GM23248 (cell line): ENCODE data around the gene MST1. TPM values are rescaled to one million over a fixed set of nuclear protein-coding genes. Genes with fewer than 3 reads are reported as not detected.

Source experiments
- DNase-seq: peaks from one replicate; pipeline ENCODE4 v3.0.0-alpha.2; 2015
- H2AFZ ChIP-seq: fragments of 200-600 bp; sonication (generic); 2 replicates; pipeline ENCODE4 v1.6.1; 2016; ENCODE audit warnings: antibody characterized with exemption
- H3F3A ChIP-seq: fragments of 200-600 bp; sonication (generic); 2 replicates; pipeline ENCODE4 v1.6.1; 2016; ENCODE audit warnings: mild to moderate bottlenecking, antibody characterized with exemption, mixed run types; ENCODE audit not compliant: insufficient read depth
- H3K27ac ChIP-seq: fragments of 200-600 bp; sonication (generic); 2 replicates; pipeline ENCODE4 v1.5.1; 2016; ENCODE audit warnings: mild to moderate bottlenecking
- H3K27me3 ChIP-seq: fragments of 200-600 bp; sonication (generic); replicated peaks from 2 replicates; pipeline ENCODE4 v1.6.1; 2016; ENCODE audit warnings: mild to moderate bottlenecking; ENCODE audit not compliant: insufficient read depth
- H3K36me3 ChIP-seq: fragments of 200-600 bp; sonication (generic); 2 replicates; pipeline ENCODE4 v1.6.1; 2016; ENCODE audit warnings: low read depth, mild to moderate bottlenecking
- H3K4me1 ChIP-seq: fragments of 200-600 bp; sonication (generic); 2 replicates; pipeline ENCODE4 v1.6.1; 2016; ENCODE audit warnings: mild to moderate bottlenecking; ENCODE audit not compliant: insufficient read depth
- H3K4me2 ChIP-seq: fragments of 200-600 bp; sonication (generic); one replicate; pipeline ENCODE4 v1.6.1; 2016; ENCODE audit warnings: mild to moderate bottlenecking; ENCODE audit not compliant: unreplicated experiment
- H3K4me3 ChIP-seq: fragments of 200-600 bp; sonication (generic); 2 replicates; pipeline ENCODE4 v1.5.1; 2016; ENCODE audit warnings: mild to moderate bottlenecking
- H3K79me2 ChIP-seq: fragments of 200-600 bp; sonication (generic); 2 replicates; pipeline ENCODE4 v1.6.1; 2016; ENCODE audit warnings: mild to moderate bottlenecking; ENCODE audit not compliant: insufficient read depth
- H3K9ac ChIP-seq: fragments of 200-600 bp; sonication (generic); 2 replicates; pipeline ENCODE4 v1.6.1; 2016; ENCODE audit warnings: mild to moderate bottlenecking
- H3K9me2 ChIP-seq: fragments of 200-600 bp; sonication (generic); 2 replicates; pipeline ENCODE4 v1.6.1; 2016; ENCODE audit warnings: mixed run types, mild to moderate bottlenecking, moderate library complexity; ENCODE audit not compliant: insufficient read depth
- H3K9me3 ChIP-seq: fragments of 200-600 bp; sonication (generic); one replicate; pipeline ENCODE4 v1.6.1; 2017; ENCODE audit warnings: low read depth
- H4K20me1 ChIP-seq: fragments of 200-600 bp; sonication (generic); 2 replicates; pipeline ENCODE4 v1.6.0; 2016; ENCODE audit not compliant: insufficient read depth
- EZH2 ChIP-seq: fragments of 200-600 bp; sonication (generic); IDR thresholded peaks from 2 replicates; pipeline ENCODE4 v1.6.1; 2018; ENCODE audit warnings: antibody characterized with exemption, mild to moderate bottlenecking; ENCODE audit not compliant: insufficient read depth, poor library complexity, severe bottlenecking
- EZH2phosphoT487 ChIP-seq: fragments of 200-600 bp; sonication (generic); IDR thresholded peaks from 2 replicates; pipeline ENCODE4 v1.6.1; 2018; ENCODE audit warnings: antibody characterized with exemption, moderate library complexity, mild to moderate bottlenecking, low read depth; ENCODE audit not compliant: insufficient read depth
- WGBS, 2 experiments: methylation state at CpG; one replicate each; pipeline ENCODE4 v1.1.6; 2015 to 2017; ENCODE audit warnings: low lambda C conversion rate in 2 of 2, low coverage in 1 of 2; ENCODE audit errors: missing lambda C conversion rate in 2 of 2; 5-methylcytosine and 5-hydroxymethylcytosine counted together
- in situ Hi-C: fragments of 300-500 bp; cut with MboI; formaldehyde crosslinking; loops from 2 replicates; pipeline ENCODE4 v1.15.0; 2020
- polyA plus RNA-seq: library from polyadenylated mRNA; unstranded; fragments of >200 nt; fragmentation: Nextera tagmentation; extraction: Ambion mirVana; gene quantifications from 2 replicates; pipeline ENCODE4 v1.2.1, GENCODE V29; 2016
- total RNA-seq: library from RNA; depleted of rRNA; stranded (reverse); fragments of >200 nt; shearing (Covaris generic); gene quantifications from 2 replicates; pipeline ENCODE4 v1.2.3, GENCODE V29; 2014; rRNA removed

The MST1 gene
- total RNA-seq (6.3 and 6.4 TPM in 2 replicates), polyA plus RNA-seq (2.5 and 3.0 TPM in 2 replicates)

DNA sequence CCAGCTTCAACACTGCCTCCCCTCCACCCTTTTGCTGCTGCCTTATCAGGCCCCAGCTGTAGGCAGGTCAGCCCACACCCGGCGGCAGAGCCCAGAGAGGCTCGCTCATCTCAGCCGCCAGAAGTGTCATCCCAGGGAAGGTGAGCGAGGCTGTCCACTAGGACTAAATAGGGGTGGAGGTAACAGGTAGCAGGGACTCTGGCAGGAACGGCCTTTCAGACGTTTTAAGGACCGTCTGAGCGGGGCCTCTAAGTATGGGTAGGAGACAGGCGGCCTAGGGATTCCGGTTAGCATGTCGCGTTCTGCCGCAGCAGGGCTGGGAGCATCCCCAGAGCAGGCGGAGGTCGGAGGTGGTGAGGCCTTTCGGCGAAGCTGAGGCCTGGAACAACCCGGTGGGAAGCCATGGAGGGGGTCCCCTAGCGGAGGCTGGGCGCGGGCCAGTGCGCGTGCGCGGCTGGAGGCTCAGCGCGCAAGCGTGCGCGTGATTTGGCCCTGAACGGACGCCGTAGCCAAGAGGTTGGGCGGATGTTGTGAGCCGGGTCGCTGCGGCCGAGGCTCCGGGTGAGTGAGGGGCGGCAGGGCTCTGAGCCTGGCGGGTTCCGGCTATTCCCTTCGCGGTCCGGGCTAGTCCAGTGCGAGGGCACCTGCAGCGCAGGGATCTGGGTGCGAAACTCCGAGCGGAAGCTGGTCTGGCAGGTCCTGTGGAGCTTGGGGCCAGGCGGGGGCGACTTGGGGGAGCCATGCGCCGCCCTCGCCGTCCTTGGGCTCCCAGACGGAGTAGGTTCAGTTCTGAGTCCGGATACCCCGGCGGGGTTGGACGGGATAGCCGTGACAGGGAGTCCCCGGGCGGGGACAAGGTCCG is at the start of gene MST1, which contains the start of gene RNF123:
MST1 (minus strand) TSS at position 429 of the 862 bp plus-strand sequence. CDS start 783 bp downstream, outside the sequence.
RNF123 (plus strand) TSS at position 512 of the 862 bp plus-strand sequence. CDS start 1,609 bp downstream, outside the sequence.
- peak within 1 kb of the TSS; percentile 96 for H2AFZ ChIP-seq
- no peaks in the 10 kb centered on the region; the same call in 1 of the 2 replicates for H4K20me1 ChIP-seq
- H3F3A ChIP-seq = no peaks in the 10 kb centered on the region
- in situ Hi-C loops = no loop called here
- H3K9me2 ChIP-seq = no peaks in the 10 kb centered on the region
- H3K4me3 ChIP-seq = peak within 1 kb of the TSS; percentile 93
- H3K79me2 ChIP-seq = peaks cover 47% of the 10 kb centered on the region
- peak within 1 kb of the TSS; percentile 88 for H3K9ac ChIP-seq
- WGBS, 2 experiments = 3 to 4% methylated on average over 42 to 66 of the region's 66 CpGs
- H3K36me3 ChIP-seq = no peaks in the 10 kb centered on the region
- no peak for TF ChIP-seq EZH2
- no peak for TF ChIP-seq EZH2phosphoT487
- H3K27me3 ChIP-seq = no peaks in the 10 kb centered on the region
- no peaks in the 10 kb centered on the region for H3K9me3 ChIP-seq
- H3K27ac ChIP-seq = peak within 1 kb of the TSS; percentile 30
- DNase-seq = peak; percentile 89
- peak within 1 kb of the TSS; percentile 98 for H3K4me2 ChIP-seq
- peaks cover 11% of the 10 kb centered on the region; the same call in 1 of the 2 replicates for H3K4me1 ChIP-seq

DNA sequence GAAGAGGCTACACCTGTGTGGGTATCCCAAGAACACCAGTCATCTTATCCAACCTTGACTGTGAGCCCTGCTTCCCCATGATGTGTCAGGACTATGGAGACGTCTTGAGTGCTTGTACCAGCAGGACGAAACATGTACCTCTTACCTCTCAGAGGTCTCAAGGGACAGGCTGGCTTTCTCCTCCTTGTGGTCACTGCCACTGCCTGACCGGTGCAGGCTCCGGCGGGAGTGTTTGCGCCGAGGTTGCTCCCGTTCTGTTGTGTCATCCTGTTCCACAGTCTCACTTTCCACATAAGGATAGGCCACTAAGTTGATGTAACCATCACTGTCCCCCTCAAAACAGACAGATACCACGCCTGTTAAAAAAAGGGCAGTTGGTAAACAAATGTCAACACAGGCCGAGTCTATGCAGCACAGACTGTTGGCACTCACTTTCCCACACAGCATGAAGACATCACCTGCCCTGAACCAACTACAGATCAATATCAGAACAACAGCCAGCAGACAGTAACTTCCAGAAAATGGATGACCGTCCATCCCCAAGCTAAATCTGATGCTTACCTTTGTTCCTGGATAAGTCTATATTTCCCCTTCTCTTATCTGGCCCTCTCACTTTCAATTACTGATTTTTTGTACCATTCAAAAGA is 48.9 kb upstream of the MST1 start:
- Histone ChIP-seq H3K79me2 (peaks cover 90% of the 10 kb centered on the region), H3K4me3 (no peak overlapping the region), H3K9me2 (no peaks in the 10 kb centered on the region), H3K9me3 (no peaks in the 10 kb centered on the region), H2AFZ (no peak overlapping the region), H3F3A (peaks cover 7% of the 10 kb centered on the region; the same call in 1 of the 2 replicates), H3K27ac (no peak overlapping the region), H3K36me3 (peaks cover 22% of the 10 kb centered on the region; the same call in 1 of the 2 replicates), H3K27me3 (no peaks in the 10 kb centered on the region), H3K4me2 (no peak overlapping the region), H4K20me1 (0 out of 2 replicates have a peak, but pooled peaks cover 4% of the 10 kb centered on the region), H3K9ac (no peak overlapping the region), H3K4me1 (no peaks in the 10 kb centered on the region)
- 97 to 98% methylated on average over 11 of the region's 11 CpGs for WGBS, 2 experiments
- DNase-seq = no peak
- in situ Hi-C loops = no loop called here
- no peak for TF ChIP-seq EZH2
- no peak for TF ChIP-seq EZH2phosphoT487

DNA sequence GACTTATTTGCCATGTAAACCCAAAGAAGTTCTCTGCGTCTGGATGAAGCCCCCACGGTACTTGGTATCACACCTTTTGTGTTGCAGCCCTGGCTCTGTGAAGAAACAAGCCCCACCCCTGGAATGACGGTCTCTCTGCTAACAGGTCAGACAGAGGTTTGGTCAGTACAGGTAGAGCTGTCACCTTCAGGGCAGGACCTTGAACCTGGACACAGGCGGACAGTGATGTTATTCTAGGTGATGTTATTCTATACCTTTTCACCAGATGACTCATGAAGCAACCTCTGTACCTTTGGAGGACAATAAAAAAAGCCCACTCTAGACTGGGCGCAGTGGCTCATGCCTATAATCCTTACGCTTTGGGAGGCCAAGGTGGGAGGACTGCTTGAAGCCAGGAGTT is 45.5 kb upstream of the MST1 start:
- H3K4me3 ChIP-seq = no peak overlapping the region
- no peaks in the 10 kb centered on the region for H3K27me3 ChIP-seq
- no peaks in the 10 kb centered on the region for H3K9me2 ChIP-seq
- H3F3A ChIP-seq = peaks cover 7% of the 10 kb centered on the region; the same call in 1 of the 2 replicates
- TF ChIP-seq EZH2 (no peak), EZH2phosphoT487 (no peak)
- H3K4me2 ChIP-seq = no peak overlapping the region
- no peak overlapping the region for H2AFZ ChIP-seq
- no peak for DNase-seq
- H3K9me3 ChIP-seq = no peaks in the 10 kb centered on the region
- H4K20me1 ChIP-seq = 0 out of 2 replicates have a peak, but pooled peaks cover 4% of the 10 kb centered on the region
- no peak overlapping the region for H3K9ac ChIP-seq
- H3K79me2 ChIP-seq = peaks cover 68% of the 10 kb centered on the region
- 85 to 87% methylated on average over 6 of the region's 6 CpGs for WGBS, 2 experiments
- H3K27ac ChIP-seq = no peak overlapping the region
- H3K4me1 ChIP-seq = no peaks in the 10 kb centered on the region
- in situ Hi-C loops = no loop called here
- H3K36me3 ChIP-seq = peaks cover 26% of the 10 kb centered on the region; the same call in 1 of the 2 replicates

DNA sequence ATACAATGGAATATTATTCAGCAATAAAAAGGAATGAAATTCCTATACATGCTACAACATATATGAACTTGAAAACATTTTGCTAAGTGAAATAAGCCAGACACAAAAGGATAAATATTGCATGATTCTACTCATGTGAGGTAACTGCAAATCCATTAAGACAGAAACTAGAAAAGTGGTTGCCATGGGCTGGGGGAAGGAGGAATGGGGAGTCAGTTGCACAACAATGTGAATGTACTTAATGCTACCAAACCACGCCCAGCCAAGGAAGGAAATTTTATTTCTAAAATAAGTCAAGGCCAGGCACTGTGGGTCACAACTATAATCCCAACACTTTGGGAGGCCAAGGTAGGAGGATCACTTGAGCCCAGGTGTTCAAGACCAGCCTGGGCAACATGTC is 44.3 kb upstream of the MST1 start:
- Histone ChIP-seq H3F3A (peaks cover 7% of the 10 kb centered on the region; the same call in 1 of the 2 replicates), H3K4me3 (no peak overlapping the region), H3K4me2 (no peak overlapping the region), H3K9ac (no peak overlapping the region), H3K79me2 (peaks cover 57% of the 10 kb centered on the region), H4K20me1 (0 out of 2 replicates have a peak, but pooled peaks cover 4% of the 10 kb centered on the region), H3K4me1 (no peaks in the 10 kb centered on the region), H3K27me3 (no peaks in the 10 kb centered on the region), H3K9me3 (no peaks in the 10 kb centered on the region), H3K27ac (no peak overlapping the region), H3K9me2 (no peaks in the 10 kb centered on the region), H3K36me3 (peaks cover 23% of the 10 kb centered on the region; the same call in 1 of the 2 replicates), H2AFZ (no peak overlapping the region)
- in situ Hi-C loops = no loop called here
- 96 to 100% methylated on average over 1 of the region's 1 CpG for WGBS, 2 experiments
- DNase-seq = no peak
- no peak for TF ChIP-seq EZH2
